IMR-90 (cell line): ENCODE data around the gene PCSK5. TPM values are rescaled to one million over a fixed set of nuclear protein-coding genes. Genes with fewer than 3 reads are reported as not detected.

Experiments used
- ATAC-seq: fragments of 200-7000 bp; cut with Tn5 transposase; 2 replicates; pipeline ENCODE4 v1.9.1; 2020; ENCODE audit warnings: low read depth, mild to moderate bottlenecking, moderate library complexity
- BruUV-seq: library from RNA; stranded (reverse); fragments of 400-500 nt; replicated peaks from 2 replicates; lab custom pipeline; 2021; lab: Mats Ljungman, UMichigan
- CTCF ChIA-PET: fragments of 300-600 bp; formaldehyde crosslinking; extraction: SDS; loops from one replicate; lab custom pipeline; 2021; ENCODE audit warnings: antibody characterized with exemption; lab: Yijun Ruan, JAX
- POLR2A ChIA-PET: fragments of 300-600 bp; sonication (Branson Sonifier 250); formaldehyde crosslinking; loops from one replicate; lab custom pipeline; 2022; ENCODE audit warnings: antibody characterized with exemption; ENCODE audit not compliant: unreplicated experiment; lab: Charles Lee
- DNase-seq: peaks from one replicate; pipeline ENCODE4 v3.0.0; 2013
- H2AFZ ChIP-seq: replicated peaks from 2 replicates; pipeline ENCODE3; 2013; ENCODE audit warnings: low read length, mild to moderate bottlenecking; ENCODE audit not compliant: poor library complexity
- H2AK5ac ChIP-seq: 2 replicates; pipeline ENCODE4 v1.6.1; 2013; ENCODE audit warnings: low read depth, low read length, inconsistent platforms
- H2AK9ac ChIP-seq: replicated peaks from 2 replicates; pipeline ENCODE3; 2013; ENCODE audit warnings: mild to moderate bottlenecking, low read depth, low read length, moderate library complexity; ENCODE audit not compliant: poor library complexity
- H2BK120ac ChIP-seq: 2 replicates; pipeline ENCODE4 v1.6.1; 2013; ENCODE audit warnings: low read depth, low read length, inconsistent platforms
- H2BK15ac ChIP-seq: 3 replicates; pipeline ENCODE4 v1.6.1; 2013; ENCODE audit warnings: low read depth, low read length, inconsistent platforms
- H2BK20ac ChIP-seq: 2 replicates; pipeline ENCODE4 v1.6.1; 2013; ENCODE audit warnings: low read depth, mild to moderate bottlenecking, inconsistent platforms, low read length, moderate library complexity
- H2BK5ac ChIP-seq: 2 replicates; pipeline ENCODE4 v1.6.1; 2013; ENCODE audit warnings: mild to moderate bottlenecking, low read depth, low read length, inconsistent platforms; ENCODE audit not compliant: poor library complexity, severe bottlenecking
- H3K14ac ChIP-seq: replicated peaks from 2 replicates; pipeline ENCODE4 v1.6.1; 2013; ENCODE audit warnings: low read depth, low read length, inconsistent platforms
- H3K18ac ChIP-seq: 2 replicates; pipeline ENCODE4 v1.6.1; 2013; ENCODE audit warnings: low read depth, low read length, control low read depth
- H3K23ac ChIP-seq: 2 replicates; pipeline ENCODE4 v1.6.1; 2013; ENCODE audit warnings: low read depth, low read length, inconsistent platforms
- H3K27ac ChIP-seq: 2 replicates; pipeline ENCODE4 v1.5.1; 2013; ENCODE audit warnings: mild to moderate bottlenecking, control low read depth, low read length; ENCODE audit not compliant: insufficient read depth
- H3K27me3 ChIP-seq: 2 replicates; pipeline ENCODE4 v1.6.1; 2013; ENCODE audit warnings: low read length; ENCODE audit not compliant: control insufficient read depth, insufficient read depth
- H3K36me3 ChIP-seq: 2 replicates; pipeline ENCODE4 v1.6.1; 2013; ENCODE audit warnings: low read length, mixed read lengths; ENCODE audit not compliant: control insufficient read depth, insufficient read depth
- H3K4ac ChIP-seq: 2 replicates; pipeline ENCODE4 v1.6.1; 2013; ENCODE audit warnings: low read depth, low read length, inconsistent platforms
- H3K4me1 ChIP-seq: 2 replicates; pipeline ENCODE4 v1.6.1; 2013; ENCODE audit warnings: low read length, mixed read lengths; ENCODE audit not compliant: control insufficient read depth, insufficient read depth
- H3K4me2 ChIP-seq: 2 replicates; pipeline ENCODE4 v1.6.1; 2013; ENCODE audit warnings: low read depth, mild to moderate bottlenecking, control low read depth, low read length, moderate library complexity
- H3K4me3 ChIP-seq: 2 replicates; pipeline ENCODE4 v1.5.1; 2013; ENCODE audit warnings: low read depth, mild to moderate bottlenecking, control low read depth, low read length, moderate library complexity; ENCODE audit not compliant: insufficient read depth
- H3K56ac ChIP-seq: 2 replicates; pipeline ENCODE4 v1.6.1; 2013; ENCODE audit warnings: low read length, inconsistent platforms; ENCODE audit not compliant: insufficient read depth; ENCODE audit errors: extremely low read depth
- H3K79me1 ChIP-seq, 2 experiments: 2 replicates each; pipeline ENCODE4 v1.6.1; 2013; ENCODE audit warnings: low read length in 2 of 2, inconsistent platforms in 1 of 2, low read depth in 1 of 2
- H3K9ac ChIP-seq: 2 replicates; pipeline ENCODE4 v1.6.1; 2013; ENCODE audit warnings: low read depth, low read length, control low read depth
- H3K9me1 ChIP-seq: 2 replicates; pipeline ENCODE4 v1.6.1; 2013; ENCODE audit warnings: low read length, inconsistent platforms; ENCODE audit not compliant: insufficient read depth
- H3K9me3 ChIP-seq: 2 replicates; pipeline ENCODE4 v1.6.1; 2013; ENCODE audit warnings: low read length; ENCODE audit not compliant: control insufficient read depth, insufficient read depth
- H4K20me1 ChIP-seq: 2 replicates; pipeline ENCODE4 v1.6.1; 2013; ENCODE audit warnings: low read length, inconsistent platforms; ENCODE audit not compliant: insufficient read depth
- H4K5ac ChIP-seq: 2 replicates; pipeline ENCODE4 v1.6.1; 2013; ENCODE audit warnings: mild to moderate bottlenecking, low read depth, low read length, control low read depth
- H4K8ac ChIP-seq, 2 experiments: 2 replicates each; pipeline ENCODE4 v1.6.1; 2013; ENCODE audit warnings: low read depth in 2 of 2, low read length in 2 of 2, control low read depth in 1 of 2, inconsistent platforms in 1 of 2
- H4K91ac ChIP-seq: 2 replicates; pipeline ENCODE4 v1.6.1; 2013; ENCODE audit warnings: low read depth, low read length, inconsistent platforms; ENCODE audit not compliant: insufficient read depth
- BHLHE40 ChIP-seq: fragments of 150-350 bp; IDR thresholded peaks from 2 replicates; pipeline ENCODE4 v1.6.1; 2016; ENCODE audit warnings: mild to moderate bottlenecking, low read depth, low read length
- CEBPB ChIP-seq: IDR thresholded peaks from 2 replicates; pipeline ENCODE4 v1.6.1; 2012; ENCODE audit warnings: low read depth, low read length, improper control_type of control experiment
- CHD1 ChIP-seq: IDR thresholded peaks from 2 replicates; pipeline ENCODE4 v1.6.1; 2012; ENCODE audit warnings: low read depth, low read length, improper control_type of control experiment
- CTCF ChIP-seq: conservative IDR thresholded peaks from 2 replicates; pipeline ENCODE4 v1.5.1; 2012; ENCODE audit warnings: mild to moderate bottlenecking, low read depth, low read length, improper control_type of control experiment
- ELK1 ChIP-seq: fragments of 150-350 bp; IDR thresholded peaks from 2 replicates; pipeline ENCODE4 v1.6.1; 2016; ENCODE audit warnings: low read depth, mild to moderate bottlenecking, low read length, moderate library complexity, borderline replicate concordance
- FOS ChIP-seq: fragments of 150-350 bp; IDR thresholded peaks from 2 replicates; pipeline ENCODE4 v1.6.1; 2016; ENCODE audit warnings: low read depth, low read length
- MAFK ChIP-seq: IDR thresholded peaks from 2 replicates; pipeline ENCODE4 v1.6.1; 2012; ENCODE audit warnings: low read depth, low read length, improper control_type of control experiment
- MAZ ChIP-seq: IDR thresholded peaks from 2 replicates; pipeline ENCODE4 v1.6.1; 2012; ENCODE audit warnings: low read depth, mild to moderate bottlenecking, low read length, improper control_type of control experiment, moderate library complexity, borderline replicate concordance
- MXI1 ChIP-seq: IDR thresholded peaks from 2 replicates; pipeline ENCODE4 v1.6.1; 2012; ENCODE audit warnings: low read depth, mild to moderate bottlenecking, low read length, moderate library complexity, borderline replicate concordance
- NFE2L2 ChIP-seq: fragments of 150-350 bp; IDR thresholded peaks from 2 replicates; pipeline ENCODE4 v1.6.1; 2016; ENCODE audit warnings: low read depth, mild to moderate bottlenecking, low read length
- POLR2A ChIP-seq: IDR thresholded peaks from 2 replicates; pipeline ENCODE4 v1.6.1; 2012; ENCODE audit warnings: mild to moderate bottlenecking, low read depth, low read length
- RAD21 ChIP-seq: IDR thresholded peaks from 2 replicates; pipeline ENCODE4 v1.6.1; 2012; ENCODE audit warnings: low read length, improper control_type of control experiment
- RCOR1 ChIP-seq: IDR thresholded peaks from 2 replicates; pipeline ENCODE4 v1.6.1; 2012; ENCODE audit warnings: mild to moderate bottlenecking, low read length, improper control_type of control experiment; ENCODE audit not compliant: insufficient replicate concordance
- RFX5 ChIP-seq: IDR thresholded peaks from 2 replicates; pipeline ENCODE4 v1.8.0; 2012; ENCODE audit warnings: low read depth, mild to moderate bottlenecking, low read length, moderate library complexity
- SMC3 ChIP-seq: fragments of 150-350 bp; IDR thresholded peaks from 2 replicates; pipeline ENCODE4 v1.6.1; 2016; ENCODE audit warnings: low read depth, mild to moderate bottlenecking, antibody characterized with exemption, low read length, moderate library complexity
- USF2 ChIP-seq: fragments of 150-350 bp; IDR thresholded peaks from 2 replicates; pipeline ENCODE4 v1.6.1; 2017; ENCODE audit warnings: mild to moderate bottlenecking, antibody characterized with exemption, low read length, low read depth
- WGBS, 2 experiments: methylation state at CpG; one replicate each; pipeline versions ENCODE4 v1.1.5 to v1.1.7; 2013; ENCODE audit warnings: missing lambda C conversion rate in 2 of 2; ENCODE audit not compliant: insufficient read length in 1 of 2; ENCODE audit errors: extremely low coverage in 2 of 2; 5-methylcytosine and 5-hydroxymethylcytosine counted together
- dilution Hi-C: fragments of 300-500 bp; cut with HindIII; formaldehyde crosslinking; loops from one replicate; pipeline ENCODE4 v1.14.3; 2018; ENCODE audit warnings: low sequenced_read_pairs; ENCODE audit not compliant: unreplicated experiment
- in situ Hi-C: fragments of 300-500 bp; cut with MboI; formaldehyde crosslinking; loops from 3 replicates; pipeline ENCODE4 v1.14.3; 2019; ENCODE audit warnings: low sequenced_read_pairs, inconsistent platforms, mixed read lengths
- intact Hi-C: fragments of 100-400 bp; cut with micrococcal nuclease; formaldehyde crosslinking; loops from 2 replicates; pipeline ENCODE4 v1.10.0; 2022
- polyA plus RNA-seq, 3 experiments: library from polyadenylated mRNA; depleted of rRNA; stranded (reverse); fragments of >200 nt; gene quantifications; 2 replicates each; pipeline ENCODE4 v1.2.3, GENCODE V29; 2012; ENCODE audit warnings: low replicate concordance in 1 of 3
- total RNA-seq: library from RNA; depleted of rRNA; stranded (reverse); fragments of >200 nt; gene quantifications from 2 replicates; pipeline ENCODE4 v1.2.3, GENCODE V29; 2012

Gene PCSK5
- total and polyA plus RNA-seq, 2 of the 4 experiments (the other 2 are of a cell fraction): 1.5 to 3.0 TPM

- Histone ChIP-seq H3K4me3 (no peak overlapping the region), H4K20me1 (no peaks in the 10 kb centered on the region), H2AK9ac (no peak overlapping the region), H3K4me2 (no peak overlapping the region), H3K4ac (no peak overlapping the region), H3K9me1 (no peaks in the 10 kb centered on the region), H3K9me3 (no peaks in the 10 kb centered on the region), H3K27me3 (no peaks in the 10 kb centered on the region), H3K56ac (no peak overlapping the region), H2AK5ac (no peak overlapping the region), H3K4me1 (no peaks in the 10 kb centered on the region), H2BK15ac (no peak overlapping the region), H2AFZ (no peak overlapping the region), H4K8ac (no peak overlapping the region), H4K5ac (no peak overlapping the region), H2BK5ac (no peak overlapping the region), H3K27ac (no peak overlapping the region), H3K23ac (no peak overlapping the region), H3K79me1 (no peaks in the 10 kb centered on the region), H3K18ac (no peak overlapping the region), H4K91ac (no peak overlapping the region), H3K14ac (no peak overlapping the region), H2BK120ac (no peak overlapping the region), H2BK20ac (no peak overlapping the region), H3K9ac (no peak overlapping the region), H3K36me3 (no peaks in the 10 kb centered on the region)
- ChIA-PET CTCF (interaction anchor here (1.0 kb wide), 1 partner anchor 19 kb away, joined by 3 read pairs; no protein-coding TSS in a partner anchor), POLR2A (no interaction called here)
- in situ Hi-C loops: no loop called here
- intact Hi-C loops: loop anchor here (5.0 kb wide), 1 partner anchor 106 kb away; the partner anchor contains the start of gene PCSK5
- TF ChIP-seq CTCF (no peak), USF2 (no peak), NFE2L2 (no peak), MAZ (no peak), SMC3 (no peak), RAD21 (no peak), BHLHE40 (no peak), RCOR1 (no peak), CEBPB (no peak), MXI1 (no peak), MAFK (no peak), RFX5 (no peak), ELK1 (no peak), CHD1 (no peak), POLR2A (no peak), FOS (no peak)
- no TSS peak for BruUV-seq
- no peak for ATAC-seq
- DNase-seq: no peak
- no CpG with 5 or more reads among the region's 4 CpGs for WGBS, 2 experiments
- dilution Hi-C loops: no loop called here
Observed at GRCh38 chr9:75998096-75998780, 107.8 kb downstream of the PCSK5 start.
